ENCODE results near the gene PCDH9.
"Not testable (repeated sequence)": the region's sequence is repeated elsewhere in the genome, so short reads cannot be mapped to it uniquely, and the experiment has no call there.

PCDH9 gene

DNA sequence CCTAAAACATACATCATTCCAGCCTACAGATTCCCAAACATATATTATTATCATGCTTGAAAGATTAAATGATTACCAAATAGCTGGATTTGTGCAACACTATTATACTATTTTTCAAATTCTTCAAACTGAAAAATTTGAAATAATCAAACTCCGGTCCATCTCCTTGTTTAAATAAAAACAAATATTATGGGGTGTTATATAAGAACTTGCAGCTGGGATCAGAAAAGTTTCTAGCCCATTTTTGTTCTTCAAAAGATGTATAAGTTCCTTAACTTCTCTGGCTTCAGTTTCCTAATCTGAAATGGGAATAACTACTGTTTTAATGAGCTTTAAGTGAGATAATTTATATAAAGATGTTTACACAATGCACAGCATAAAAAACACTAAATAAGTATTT lies 422.9 kb downstream of the PCDH9 start:
- DNase-seq, result no peak

DNA sequence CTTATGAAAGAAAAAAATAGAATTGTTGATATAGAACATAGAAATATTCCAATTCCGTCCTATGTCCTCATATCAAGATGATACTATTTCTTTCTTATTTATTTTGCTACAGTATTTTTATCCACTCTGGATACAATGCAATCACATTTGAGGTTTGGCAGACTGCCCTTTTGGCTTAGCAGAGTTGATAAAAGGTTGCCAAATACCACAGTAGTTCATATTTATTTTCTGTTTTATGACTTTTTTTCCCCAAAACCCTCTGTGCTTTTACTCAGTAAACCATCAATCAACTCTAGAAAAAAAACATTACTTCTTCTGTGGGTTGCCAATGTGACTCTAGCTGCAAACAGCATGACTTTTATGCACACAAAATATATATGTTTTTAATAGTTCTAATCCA lies 424.5 kb downstream of the PCDH9 start:
- no peak for DNase-seq

DNA sequence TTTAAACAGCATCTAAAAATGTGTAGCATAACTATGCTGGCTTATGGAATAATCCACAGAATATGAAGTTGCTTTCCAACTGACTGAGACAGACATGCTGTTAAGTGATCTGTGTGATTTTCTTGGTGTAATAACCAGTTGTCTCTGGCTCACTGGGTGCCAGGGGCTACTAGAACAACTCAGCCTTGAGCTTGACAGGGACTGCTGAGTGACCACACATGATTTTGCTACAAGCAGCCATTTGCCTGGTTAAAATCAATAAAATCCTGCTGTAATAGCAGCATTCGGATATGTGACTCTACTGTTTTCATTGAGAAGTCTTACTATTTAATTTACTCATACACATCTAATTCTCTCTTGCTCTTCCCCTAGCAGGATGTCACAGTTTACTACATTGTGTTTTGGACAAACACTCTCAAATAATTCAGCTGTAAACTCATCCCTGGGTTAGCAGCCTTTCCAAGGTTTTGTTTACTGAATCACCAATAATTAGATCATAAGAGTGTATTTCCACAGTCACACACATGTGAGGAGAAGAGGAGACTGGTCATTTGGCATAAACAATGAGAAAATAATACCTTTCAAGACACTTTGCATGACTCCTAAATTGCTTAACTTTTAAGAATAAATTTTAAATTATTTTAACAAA lies 426.2 kb downstream of the PCDH9 start:
- DNase-seq, result no peak

DNA sequence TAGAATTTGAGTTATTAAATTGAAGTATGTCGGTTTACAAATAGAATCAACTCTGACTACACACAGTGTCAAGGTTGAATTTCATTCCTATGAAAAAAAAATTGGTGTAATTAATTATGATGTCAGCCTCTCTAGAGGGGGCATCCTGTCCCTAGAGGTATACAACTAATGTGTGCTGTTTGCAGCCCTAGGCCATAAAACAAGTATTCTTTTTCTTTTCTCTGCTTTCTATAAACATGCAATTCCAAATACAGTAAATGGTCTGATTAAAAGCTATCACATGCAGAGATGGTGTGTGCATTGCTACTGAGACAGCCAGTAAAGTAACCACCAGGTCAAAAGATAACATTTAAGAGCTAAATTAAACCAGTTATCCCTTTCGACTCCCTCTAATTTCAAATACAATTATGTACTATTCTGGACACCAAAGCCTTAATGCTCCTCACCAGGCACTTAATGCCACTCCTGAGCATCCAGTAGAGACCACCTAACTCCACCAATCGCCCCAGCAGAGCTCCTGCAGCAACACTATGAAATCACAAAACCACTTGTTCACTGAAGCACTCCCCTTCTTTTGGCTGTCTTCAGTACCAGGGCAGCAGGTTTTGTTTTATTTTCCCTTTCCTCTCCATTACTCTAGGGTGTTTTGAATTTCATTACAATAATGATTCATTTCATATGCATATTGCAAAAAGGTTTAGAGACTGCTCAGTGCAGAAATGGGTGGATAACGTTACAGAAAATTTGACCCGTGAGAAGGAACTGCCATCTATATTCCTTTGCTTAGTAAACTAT lies 426.9 kb downstream of the PCDH9 start:
- DNase-seq, result no peak

DNA sequence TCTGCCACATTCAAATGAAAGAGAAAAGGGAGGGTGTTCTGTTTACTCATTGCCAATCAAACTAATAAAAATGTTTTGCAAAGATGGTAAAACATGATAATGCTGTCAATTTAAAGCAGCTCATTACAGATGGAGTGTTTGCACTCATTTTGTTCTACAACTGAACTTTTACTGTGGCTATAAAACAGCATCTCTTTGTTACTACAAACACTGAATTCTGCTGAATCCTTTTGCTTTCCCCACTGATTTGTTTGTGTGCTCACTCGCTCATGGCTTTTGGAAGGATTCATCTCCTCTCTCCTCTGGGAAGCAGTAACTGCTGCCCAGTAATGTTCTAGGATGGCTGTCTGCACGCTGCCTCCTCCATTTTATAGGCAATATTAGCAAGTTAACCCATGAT lies 434.5 kb downstream of the PCDH9 start:
- DNase-seq, result no peak

DNA sequence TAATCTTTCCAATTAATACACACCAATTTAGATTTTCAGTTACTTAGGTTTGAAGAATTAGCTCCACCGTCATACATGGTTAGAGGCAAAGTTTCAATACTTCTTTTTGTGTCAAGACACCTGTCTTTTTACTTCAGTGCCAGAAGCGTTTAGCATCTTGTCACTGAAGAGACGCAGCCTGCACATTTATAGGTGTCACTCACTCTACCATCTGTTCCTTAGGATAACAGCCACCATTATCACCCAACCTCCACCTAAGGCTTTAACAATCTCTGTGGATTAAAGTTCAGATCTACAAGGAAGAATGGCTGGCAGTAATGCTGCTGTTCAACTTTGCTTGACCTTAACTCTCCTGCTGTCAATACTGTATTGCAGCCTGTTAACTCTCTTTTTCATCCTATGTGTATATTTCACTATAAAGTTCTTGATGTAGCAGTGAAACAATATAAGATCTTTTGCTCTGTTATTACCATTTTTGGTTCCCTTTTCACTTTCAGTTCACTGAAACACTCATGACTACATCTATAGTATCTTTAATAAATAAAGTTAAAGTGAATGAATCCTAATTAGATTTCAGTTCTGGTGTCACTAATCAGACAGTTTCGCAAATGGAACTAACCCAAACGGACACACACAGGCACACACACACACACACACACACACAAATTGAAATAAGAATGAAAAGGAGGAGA lies 435.6 kb downstream of the PCDH9 start:
- DNase-seq, result no peak

DNA sequence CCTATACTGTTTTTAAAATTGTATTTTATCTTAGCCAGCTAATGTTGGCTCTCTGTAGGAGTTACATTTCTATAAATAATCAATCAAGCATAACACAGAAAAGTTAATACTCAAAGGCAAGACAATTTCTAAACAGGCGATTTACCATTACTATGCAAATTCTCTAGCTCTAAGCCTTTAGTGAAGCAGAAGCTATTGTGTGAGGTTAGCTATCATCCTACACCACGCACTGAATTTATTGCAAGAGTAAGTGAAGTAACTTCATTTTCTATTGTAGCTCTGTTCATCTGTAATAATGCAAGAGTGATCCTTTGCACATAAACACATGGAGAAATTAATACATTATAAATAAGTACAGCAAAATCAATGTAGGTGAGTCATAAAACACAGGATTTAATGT lies 439.3 kb downstream of the PCDH9 start:
- no peak for DNase-seq

DNA sequence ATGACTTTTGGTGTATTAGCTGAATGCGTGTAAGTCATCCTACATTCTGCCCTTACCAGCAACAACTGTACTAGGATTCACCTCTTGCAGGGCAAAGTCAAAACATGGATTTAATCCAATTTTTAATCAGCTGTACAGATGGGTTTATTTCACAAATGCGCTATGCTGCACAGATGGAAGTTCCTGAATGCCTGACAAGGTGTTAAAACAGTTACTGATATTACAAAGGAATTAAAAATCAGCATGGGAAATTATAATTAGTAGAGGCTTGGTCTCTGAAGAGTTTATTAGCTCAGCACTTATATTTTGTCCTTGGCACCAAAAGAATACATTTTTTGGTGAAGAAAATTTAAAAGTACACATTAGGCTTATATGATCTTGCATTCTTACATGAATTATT lies 448.9 kb downstream of the PCDH9 start:
- no peak for DNase-seq

DNA sequence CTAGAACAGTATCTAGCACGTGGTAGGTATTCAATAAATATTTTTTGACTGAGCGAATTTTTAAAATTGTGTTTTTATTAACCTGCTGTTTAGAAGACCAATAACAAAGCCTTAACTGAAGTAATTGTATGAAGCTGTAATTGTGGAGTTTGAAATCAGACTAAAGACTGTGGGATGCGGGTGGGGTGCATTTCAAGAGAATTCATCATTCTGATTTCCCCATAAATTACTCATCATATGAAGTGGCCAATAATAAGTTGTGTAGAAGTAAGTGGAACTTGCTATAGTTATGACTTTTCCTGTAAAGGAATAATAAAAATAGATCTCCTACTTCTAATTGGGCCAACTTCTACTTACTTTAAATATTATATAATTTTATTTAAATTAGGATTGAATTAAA lies 449.3 kb downstream of the PCDH9 start:
- no peak for DNase-seq

DNA sequence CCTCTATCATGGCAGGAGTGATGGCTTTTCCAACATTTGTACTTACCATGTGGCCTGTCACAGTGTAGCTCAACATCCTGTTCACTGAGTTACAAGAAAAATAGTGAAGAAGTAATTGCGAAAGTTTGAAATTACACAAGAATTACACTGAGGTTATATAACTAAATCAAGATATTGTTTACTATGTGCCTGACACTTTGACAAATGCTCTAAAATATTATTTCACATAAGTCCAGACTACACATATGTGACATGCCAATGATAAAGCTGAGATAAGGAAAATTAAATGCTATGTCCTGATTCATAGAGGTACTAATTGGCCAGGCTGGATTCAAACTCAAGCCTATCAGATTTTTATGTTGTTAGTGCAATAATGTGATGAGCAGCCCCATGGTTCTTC lies 451.7 kb downstream of the PCDH9 start:
- no peak for DNase-seq

DNA sequence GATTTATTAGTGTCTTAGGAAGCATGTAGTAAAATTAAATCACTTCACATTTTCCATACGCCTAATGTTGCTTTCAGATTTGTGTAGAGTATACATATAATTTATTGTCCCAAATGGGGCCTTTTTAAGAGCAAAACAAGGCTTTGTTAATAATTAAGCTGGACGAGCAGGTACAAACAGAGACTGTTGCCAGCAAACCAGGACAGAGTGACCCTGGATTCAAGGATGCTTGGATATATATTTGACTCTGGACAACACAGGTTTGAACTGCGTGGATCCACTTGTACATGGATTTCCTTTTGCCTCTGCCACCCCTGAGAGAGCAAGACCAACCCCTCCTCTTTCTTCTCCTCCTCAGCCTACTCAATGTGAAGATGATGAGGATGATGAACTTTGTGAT lies 454.9 kb downstream of the PCDH9 start:
- no peak for DNase-seq

DNA sequence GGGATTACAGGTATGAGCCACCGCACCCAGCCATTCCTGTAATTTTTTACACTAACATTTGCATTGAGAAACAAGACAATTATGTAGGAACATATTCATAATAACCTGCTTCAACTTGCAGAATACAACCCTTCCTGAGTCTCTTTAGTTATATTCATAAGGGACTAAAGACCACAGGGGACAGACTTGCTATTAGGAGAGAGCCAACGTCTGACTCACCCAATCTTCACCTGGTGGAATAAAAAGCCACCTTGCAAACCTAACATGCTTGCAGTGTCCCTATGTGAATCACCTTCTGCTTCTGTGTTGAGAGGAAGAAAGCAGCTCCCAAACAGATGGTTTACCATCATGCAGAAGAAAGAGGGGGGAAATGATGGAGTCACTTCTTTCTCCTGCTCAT lies 456.1 kb downstream of the PCDH9 start:
- DNase-seq, result no peak

DNA sequence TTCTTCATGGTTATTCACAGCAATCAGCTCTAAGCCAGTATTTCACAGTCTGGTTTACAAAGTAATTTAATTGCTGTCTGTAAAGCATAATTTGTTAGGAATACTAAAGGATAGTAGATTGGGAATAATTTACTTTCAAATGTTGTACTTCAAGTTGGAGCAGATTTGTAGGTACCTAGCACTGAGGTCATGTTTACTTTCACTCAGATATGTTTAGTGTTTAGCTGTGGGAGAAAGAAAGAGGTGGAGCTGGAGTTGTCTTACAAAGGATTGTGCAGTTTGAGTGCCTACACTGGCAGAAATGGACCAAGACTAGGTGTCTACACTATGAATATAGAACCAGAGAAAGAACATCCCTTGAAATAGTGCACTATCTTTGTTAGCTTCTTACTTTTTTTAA lies 464.6 kb downstream of the PCDH9 start:
- DNase-seq, result no peak

DNA sequence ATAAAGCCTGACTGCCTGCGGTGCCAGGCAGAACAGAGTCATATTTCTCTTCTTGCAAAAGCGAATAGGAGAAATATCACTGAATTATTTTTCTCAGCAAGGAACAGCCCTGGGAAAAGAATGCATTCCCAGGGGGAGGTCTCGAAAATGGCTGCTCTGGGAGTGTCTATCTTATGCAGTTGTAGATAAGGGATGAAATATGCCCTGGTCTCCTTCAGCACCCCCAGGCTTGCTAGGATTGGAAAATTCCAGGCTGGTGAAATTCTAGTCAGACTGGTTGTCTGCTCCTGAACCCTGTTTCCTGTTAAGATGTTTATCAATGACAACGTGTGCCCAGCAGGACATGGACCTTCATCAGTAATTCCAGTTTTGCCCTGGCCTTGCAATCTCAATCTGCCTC lies 469.5 kb downstream of the PCDH9 start:
- DNase-seq, result not testable (repeated sequence)

DNA sequence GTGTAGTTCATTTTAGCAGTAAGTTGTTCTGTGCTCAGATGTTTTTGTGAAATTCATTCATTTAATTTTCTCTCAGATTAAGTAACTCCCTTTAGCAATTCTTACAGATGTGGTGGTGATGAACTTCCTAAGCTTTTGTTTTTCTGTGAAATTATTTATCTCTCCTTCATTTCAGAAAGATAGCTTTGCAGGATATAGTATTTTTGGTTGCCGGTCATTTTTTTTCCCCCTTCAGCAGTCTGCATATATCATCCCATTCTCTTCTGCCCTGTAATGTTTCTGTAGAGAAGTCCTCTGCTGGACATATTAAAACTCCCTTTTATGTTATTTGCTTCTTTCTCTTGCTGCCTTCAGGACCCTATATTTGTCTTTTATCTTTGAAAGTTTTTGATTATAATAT lies 470.2 kb downstream of the PCDH9 start:
- no peak for DNase-seq

DNA sequence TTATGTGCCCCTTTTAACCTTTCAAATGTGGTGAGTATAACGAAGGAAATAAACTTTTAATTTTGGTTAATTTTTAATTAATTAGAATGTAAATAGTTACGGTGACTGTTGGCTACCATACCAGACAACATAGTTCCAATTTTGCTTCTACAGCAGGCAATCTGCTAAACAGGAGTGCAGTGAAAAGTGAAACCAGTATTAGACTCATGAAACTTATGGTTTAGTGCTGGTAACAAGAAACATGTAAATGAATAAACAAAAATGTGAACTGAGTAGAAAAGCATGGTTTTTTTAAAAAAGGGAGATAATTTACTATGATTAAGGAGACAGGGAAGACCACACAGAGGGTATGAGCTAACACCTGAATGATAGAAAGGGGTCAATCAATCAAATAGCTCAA lies 478.4 kb downstream of the PCDH9 start:
- no peak for DNase-seq

DNA sequence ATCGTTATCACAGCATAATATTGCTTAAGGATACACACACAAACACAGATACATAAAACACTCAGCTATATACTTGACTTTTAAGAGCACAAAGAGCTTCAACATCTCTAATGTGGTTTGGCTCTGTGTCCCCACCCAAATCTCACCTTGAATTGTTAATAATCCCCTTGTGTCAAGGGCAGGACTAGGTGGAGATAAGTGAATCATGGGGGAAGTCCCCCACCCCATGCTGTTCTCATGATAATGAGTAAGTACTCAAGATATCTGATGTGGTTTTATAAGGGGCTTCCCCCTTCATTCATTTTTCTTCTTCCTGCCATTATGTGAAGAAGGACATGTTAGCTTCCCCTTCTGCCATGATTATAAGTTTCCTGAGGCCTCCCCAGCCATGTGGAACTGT lies 481.4 kb downstream of the PCDH9 start:
- DNase-seq, result no peak

DNA sequence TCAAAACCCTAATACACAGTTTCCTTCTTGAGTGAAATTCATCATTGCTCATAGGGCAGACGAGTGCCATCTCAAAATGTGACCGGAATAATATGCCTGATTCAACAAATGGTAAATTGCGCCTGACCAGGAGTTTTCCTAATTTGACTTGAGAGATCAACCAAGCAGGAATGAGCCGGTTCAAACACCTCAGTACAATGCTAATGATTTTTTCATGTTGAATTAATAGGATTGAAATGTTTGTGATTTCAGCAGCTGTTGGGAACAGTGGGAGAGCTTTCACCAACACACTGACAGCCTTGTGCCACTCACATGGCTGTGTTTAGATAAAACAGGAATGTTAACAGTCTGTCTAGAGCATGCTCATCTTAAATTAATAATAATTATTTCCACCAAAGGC lies 484.8 kb downstream of the PCDH9 start:
- DNase-seq, result no peak

DNA sequence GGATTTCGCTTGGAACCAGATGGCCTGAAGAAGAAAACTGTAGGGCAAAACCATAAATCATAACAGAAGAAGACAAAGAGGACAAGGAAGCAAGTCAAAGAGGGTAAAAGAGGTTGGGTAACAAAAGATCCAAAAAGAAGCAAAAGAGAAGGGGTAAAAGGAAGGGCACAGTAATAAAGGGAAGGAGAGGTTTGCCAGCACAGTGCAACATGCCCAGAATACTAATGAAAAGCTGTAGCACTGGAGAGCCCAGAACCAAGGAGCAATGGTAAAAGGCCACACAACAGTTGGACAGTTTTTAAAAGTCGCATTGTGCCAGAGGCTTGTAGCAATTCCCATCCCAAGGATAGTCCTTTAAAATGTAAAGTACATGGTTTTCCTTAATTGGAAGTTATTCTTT lies 506.6 kb downstream of the PCDH9 start:
- no peak for DNase-seq

DNA sequence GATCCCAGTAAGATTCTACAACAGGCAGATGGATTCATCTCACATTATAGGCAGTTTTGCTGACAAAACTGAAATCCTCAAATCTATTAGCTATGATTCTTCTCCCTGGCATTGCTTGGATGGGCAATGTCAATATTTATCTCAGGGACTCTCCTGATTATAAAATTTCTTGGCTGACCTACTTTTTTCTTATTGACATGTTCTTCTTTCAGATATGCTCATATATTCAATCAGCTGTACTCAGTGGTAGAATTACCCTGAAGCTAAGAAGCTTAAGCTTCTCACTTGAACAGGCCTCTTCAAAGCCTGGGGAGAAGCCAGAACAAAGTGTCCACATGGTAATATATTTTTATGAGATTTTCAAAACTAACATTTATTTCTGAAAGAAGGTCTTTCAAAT lies 513.6 kb downstream of the PCDH9 start:
- DNase-seq, result no peak

DNA sequence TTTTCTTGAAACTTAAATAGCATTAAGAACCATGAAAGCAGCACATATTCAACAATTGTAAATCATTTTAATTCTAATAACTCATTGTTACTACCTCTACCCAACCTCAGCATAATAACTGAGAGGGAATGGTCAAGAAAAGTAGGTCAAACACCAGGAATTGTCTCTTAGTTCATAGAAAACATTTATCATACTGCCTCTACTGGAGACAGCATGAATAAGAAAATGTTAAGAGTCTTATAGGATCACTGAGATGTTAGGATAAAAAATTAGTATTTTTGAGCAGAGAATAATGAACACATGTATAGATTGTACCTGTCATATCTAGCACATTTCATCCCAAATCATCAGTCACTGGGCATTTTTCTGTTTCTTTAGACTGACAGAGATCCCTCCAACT lies 515.3 kb downstream of the PCDH9 start:
- DNase-seq, result no peak

DNA sequence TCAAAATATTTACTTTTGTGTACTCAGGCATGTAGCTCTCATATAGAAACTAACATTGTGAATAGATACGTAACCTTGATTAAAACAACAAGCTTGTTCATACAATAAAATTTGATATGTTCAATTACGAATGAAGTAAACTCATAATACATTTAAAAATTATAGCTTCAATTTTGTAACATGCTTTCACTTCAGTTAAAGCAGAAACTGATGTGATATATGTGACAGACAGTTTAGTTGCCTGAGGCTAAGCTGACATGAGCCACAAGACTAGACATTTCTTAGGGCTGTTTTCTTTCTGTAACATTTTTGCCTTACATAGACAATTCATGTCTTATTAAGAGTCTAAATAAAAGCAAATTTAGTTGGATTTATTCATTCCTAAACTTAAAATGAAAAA lies 526.0 kb downstream of the PCDH9 start:
- DNase-seq, result no peak

DNA sequence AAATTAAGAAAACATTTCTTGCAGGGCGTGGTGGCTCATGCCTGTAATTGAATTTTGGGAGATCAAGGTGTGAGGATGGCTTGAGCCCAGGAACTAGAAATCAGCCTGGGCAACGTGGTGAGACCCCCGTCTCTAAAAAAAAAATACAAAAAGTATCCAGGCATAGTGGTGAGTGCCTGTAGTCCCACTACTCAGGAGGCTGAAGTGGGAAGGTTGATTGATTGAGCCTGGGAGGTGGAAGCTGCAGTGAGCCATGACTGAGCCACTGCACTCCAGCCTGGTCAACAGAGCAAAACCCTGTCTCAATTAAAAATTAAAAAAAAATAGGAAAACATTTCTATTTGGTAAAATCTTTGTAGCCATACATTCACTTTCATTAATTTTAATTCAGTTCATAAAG lies 526.5 kb downstream of the PCDH9 start:
- DNase-seq, result no peak

DNA sequence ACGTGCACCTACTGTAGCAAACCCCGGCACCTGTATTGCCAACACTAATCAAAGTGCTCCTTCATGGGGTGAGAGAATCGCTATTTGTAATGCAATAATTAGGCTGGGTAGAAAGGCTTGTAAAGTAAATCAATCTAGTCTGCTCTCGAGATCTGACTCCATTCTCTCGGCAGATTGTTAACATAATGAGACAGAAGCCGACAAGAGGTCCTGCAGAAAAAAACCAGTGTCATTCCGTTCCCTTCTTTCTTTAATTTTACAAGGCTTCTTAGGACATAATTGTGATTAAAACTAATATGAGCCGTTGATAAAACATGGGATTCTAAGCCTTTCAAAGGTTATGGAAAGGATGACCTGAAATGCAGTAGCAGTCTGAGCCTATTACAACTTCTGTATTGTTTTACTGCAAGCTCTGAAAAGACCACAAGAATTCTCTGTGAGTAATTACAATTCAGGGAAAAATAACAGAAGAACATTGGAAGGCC lies 530.0 kb downstream of the PCDH9 start:
- DNase-seq, result no peak
